RWPE2 (cell line): ENCODE results near the gene MGLL.

Experiments
- ATAC-seq: fragments of 200-7000 bp; cut with Tn5 transposase; 3 replicates; pipeline ENCODE4 v1.9.1; 2021; ENCODE audit warnings: low read depth
- DNase-seq: peaks from one replicate; pipeline ENCODE4 v3.0.0-alpha.2; 2020; ENCODE audit warnings: low spot score
- H3K27ac ChIP-seq: fragments of 450-650 bp; 2 replicates; pipeline ENCODE4 v1.5.1; 2017; ENCODE audit warnings: mild to moderate bottlenecking; ENCODE audit not compliant: poor library complexity, severe bottlenecking
- H3K27me3 ChIP-seq: fragments of 250-450 bp; sonication (Bioruptor Pico); 2 replicates; pipeline ENCODE4 v1.5.1; 2021; ENCODE audit warnings: mild to moderate bottlenecking, moderate library complexity; ENCODE audit not compliant: insufficient read depth, poor library complexity, severe bottlenecking
- H3K36me3 ChIP-seq: fragments of 250-450 bp; sonication (Bioruptor Pico); 2 replicates; pipeline ENCODE4 v1.5.1; 2020; ENCODE audit warnings: low read depth, mild to moderate bottlenecking, moderate library complexity
- H3K4me1 ChIP-seq: fragments of 250-450 bp; sonication (Bioruptor Pico); 2 replicates; pipeline ENCODE4 v1.5.1; 2021; ENCODE audit warnings: mild to moderate bottlenecking, moderate library complexity; ENCODE audit not compliant: insufficient read depth, poor library complexity, severe bottlenecking
- H3K4me3 ChIP-seq: fragments of 250-450 bp; sonication (Bioruptor Pico); 2 replicates; pipeline ENCODE4 v1.5.1; 2021; ENCODE audit warnings: mild to moderate bottlenecking, moderate library complexity; ENCODE audit not compliant: severe bottlenecking
- H3K9me3 ChIP-seq: fragments of 250-450 bp; sonication (Bioruptor Pico); 2 replicates; pipeline ENCODE4 v1.5.1; 2021; ENCODE audit warnings: mild to moderate bottlenecking, moderate library complexity; ENCODE audit not compliant: severe bottlenecking
- CTCF ChIP-seq: fragments of 450-650 bp; IDR thresholded peaks from one replicate; pipeline ENCODE4 v1.5.1; 2017; ENCODE audit warnings: mild to moderate bottlenecking, moderate library complexity; ENCODE audit not compliant: poor library complexity, severe bottlenecking

MGLL gene

GRCh38 chr3:127848131-127849129, 26.1 kb upstream of the MGLL start:
- DNase-seq (no peak), ATAC-seq (no peak)
- Histone ChIP-seq H3K9me3 (no peaks in the 10 kb centered on the region), H3K4me3 (no peak overlapping the region), H3K27ac (no peak overlapping the region), H3K27me3 (no peaks in the 10 kb centered on the region), H3K4me1 (no peaks in the 10 kb centered on the region), H3K36me3 (no peaks in the 10 kb centered on the region)
- TF ChIP-seq CTCF, result no peak

GRCh38 chr3:127847236-127847720, 25.0 kb upstream of the MGLL start:
- TF ChIP-seq CTCF, result no peak
- no peaks in the 10 kb centered on the region for H3K27me3 ChIP-seq
- no peaks in the 10 kb centered on the region for H3K4me1 ChIP-seq
- ATAC-seq (no peak), DNase-seq (no peak)
- no peak overlapping the region for H3K27ac ChIP-seq
- H3K4me3 ChIP-seq, result no peak overlapping the region
- H3K36me3 ChIP-seq, result no peaks in the 10 kb centered on the region
- no peaks in the 10 kb centered on the region for H3K9me3 ChIP-seq

GRCh38 chr3:127846576-127846975, 24.3 kb upstream of the MGLL start:
- Histone ChIP-seq H3K36me3 (no peaks in the 10 kb centered on the region), H3K27ac (no peak overlapping the region), H3K27me3 (no peaks in the 10 kb centered on the region), H3K4me1 (no peaks in the 10 kb centered on the region), H3K9me3 (no peaks in the 10 kb centered on the region), H3K4me3 (no peak overlapping the region)
- no peak for TF ChIP-seq CTCF
- ATAC-seq (no peak), DNase-seq (no peak)

GRCh38 chr3:127844326-127844942, 22.1 kb upstream of the MGLL start:
- TF ChIP-seq CTCF, result no peak
- H3K4me1 ChIP-seq, result no peaks in the 10 kb centered on the region
- no peaks in the 10 kb centered on the region for H3K9me3 ChIP-seq
- H3K4me3 ChIP-seq, result no peak overlapping the region
- ATAC-seq, result no peak
- H3K27me3 ChIP-seq, result no peaks in the 10 kb centered on the region
- no peak for DNase-seq
- H3K36me3 ChIP-seq, result no peaks in the 10 kb centered on the region
- no peak overlapping the region for H3K27ac ChIP-seq
